GM18951 (cell line): ENCODE results near the gene PLXNC1.

Source experiments
- POLR2A ChIP-seq: IDR thresholded peaks from 4 replicates; pipeline ENCODE4 v1.6.1; 2011; ENCODE audit warnings: mild to moderate bottlenecking; ENCODE audit not compliant: insufficient read length, insufficient read depth; ENCODE audit errors: extremely low read depth
- in situ Hi-C: fragments of 300-500 bp; cut with MboI; formaldehyde crosslinking; loops from one replicate; pipeline ENCODE4 v1.12.0; 2022; ENCODE audit warnings: low sequenced_read_pairs, mixed read lengths, inconsistent platforms; ENCODE audit not compliant: unreplicated experiment

The PLXNC1 gene

DNA sequence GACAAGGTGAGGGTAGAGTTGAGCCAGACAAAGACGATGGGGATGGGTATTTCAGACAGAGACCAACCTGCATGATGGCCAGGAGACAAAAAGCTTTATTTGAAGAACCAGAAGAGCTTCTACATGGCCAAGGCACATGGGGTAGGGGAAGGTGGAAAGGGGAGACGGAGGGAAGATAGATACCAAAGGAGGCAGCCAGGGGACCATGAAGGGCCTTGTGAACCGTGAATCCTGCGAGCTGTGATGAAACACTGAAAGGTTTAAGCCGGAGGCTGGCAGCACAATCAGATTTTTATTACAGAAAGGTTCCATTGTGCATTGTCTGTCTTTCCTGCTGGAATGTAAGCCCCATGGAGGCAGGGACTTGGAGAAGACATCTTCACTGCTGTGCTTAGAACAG lies 72.4 kb downstream of the PLXNC1 start:
- in situ Hi-C loops = no loop called here
- no peak for TF ChIP-seq POLR2A

DNA sequence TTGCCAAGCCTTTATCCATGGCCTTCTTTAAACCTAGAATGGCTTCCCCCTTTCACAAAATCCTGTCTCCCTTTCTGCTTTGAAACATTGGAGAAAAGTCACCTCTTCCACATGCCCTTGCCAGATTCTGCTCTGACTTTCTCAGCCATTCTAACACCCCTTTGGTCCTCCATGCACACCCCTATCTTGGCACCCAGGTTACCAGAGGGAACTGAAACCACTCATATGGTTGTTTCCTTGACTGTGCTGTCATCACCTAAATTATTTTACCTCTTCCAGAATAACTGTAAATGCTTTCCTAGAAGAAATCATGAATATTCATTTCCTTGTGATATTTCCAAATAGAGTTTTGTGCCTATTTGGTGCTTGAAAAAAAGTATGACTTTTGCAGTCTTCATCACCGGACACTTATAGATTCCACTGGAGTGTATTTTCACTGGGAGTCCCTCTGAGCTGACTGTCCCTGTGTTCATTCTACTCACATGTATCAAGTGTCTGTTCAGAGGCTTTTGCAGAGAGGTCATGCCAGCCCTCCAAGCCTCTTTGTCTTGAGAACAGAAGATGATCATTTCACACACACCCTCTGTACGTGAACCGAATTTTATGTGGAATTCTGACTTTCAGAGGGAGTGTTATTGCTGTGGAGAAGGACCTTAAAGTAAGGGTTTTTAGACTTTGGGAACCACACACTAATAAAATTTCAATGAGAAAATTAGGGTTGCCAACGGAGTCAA lies 74.1 kb downstream of the PLXNC1 start:
- no peak for TF ChIP-seq POLR2A
- in situ Hi-C loops = no loop called here

DNA sequence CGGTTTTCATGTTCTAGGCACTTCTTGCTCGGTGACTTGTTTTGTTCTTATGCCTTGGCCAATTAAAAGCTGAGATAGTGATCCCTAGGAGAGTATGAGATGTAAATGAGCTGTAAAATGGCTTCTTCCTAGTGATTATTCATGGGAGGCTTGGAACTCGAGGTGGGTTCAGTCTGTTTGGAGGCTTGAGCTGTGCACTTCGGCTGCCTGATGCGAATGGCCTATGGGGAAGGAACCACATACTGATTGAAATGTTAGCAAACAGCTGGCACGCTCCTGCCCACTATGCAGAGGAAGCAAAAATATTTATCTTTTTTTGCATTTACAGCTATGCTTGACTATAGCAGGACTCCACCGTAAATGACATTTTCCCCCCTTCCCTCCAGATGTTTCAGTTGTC lies 75.5 kb downstream of the PLXNC1 start:
- TF ChIP-seq POLR2A = no peak

DNA sequence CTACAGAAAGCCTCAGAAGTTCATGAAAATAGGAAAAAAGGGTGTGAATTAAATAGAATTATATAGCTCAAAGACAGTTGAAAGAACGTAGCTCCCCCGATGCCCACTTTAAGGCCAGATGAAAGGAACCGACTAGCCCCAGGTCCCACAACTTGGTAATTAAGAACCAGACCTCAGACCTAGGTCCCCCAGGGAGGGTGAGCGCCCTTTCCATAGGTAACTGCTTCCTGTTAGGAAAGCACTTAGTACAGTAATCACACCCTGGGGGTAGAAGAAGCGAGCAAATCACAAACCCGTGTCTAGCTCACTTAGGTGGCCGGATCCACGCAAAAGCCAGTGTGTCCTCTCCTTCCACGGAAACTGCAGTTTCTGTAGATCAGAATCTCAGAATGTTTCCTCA lies 77.1 kb downstream of the PLXNC1 start:
- in situ Hi-C loops = no loop called here
- TF ChIP-seq POLR2A = no peak

More for the DNA sequence above, 75.5 kb downstream of the PLXNC1 start:
- in situ Hi-C loops = no loop called here

DNA sequence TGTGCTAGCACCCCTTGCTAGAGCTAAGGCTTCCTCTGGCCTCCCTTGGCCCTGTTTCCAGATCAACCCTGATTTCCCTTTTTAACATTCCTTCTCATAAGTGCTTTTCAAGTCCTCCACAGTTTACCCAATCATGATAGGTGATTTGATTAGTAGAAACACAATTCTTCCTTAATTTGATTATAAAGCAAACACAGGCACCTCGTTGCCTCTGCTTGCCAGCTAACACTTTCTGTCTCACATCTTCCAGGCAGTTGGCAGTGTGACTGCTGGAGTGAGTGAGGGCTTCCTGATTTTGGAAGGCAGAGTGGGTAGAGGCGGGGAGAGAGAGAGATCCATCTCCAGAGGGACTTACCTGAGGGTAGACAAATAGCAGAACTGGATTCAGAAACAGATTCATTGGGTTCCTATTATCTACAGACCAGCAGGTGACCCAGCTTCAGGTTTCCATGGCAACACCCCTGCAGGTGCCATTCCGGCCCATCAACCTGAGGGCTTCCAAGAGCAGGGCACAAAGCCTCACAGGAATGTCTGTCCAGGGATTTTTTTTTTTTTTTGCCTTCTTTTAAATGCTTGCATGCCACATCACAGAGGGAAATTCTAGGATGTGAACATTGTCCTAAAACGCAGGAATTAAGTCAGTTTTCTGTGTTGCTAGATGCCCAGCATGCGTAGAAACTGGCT lies 77.7 kb downstream of the PLXNC1 start:
- in situ Hi-C loops = no loop called here
- TF ChIP-seq POLR2A = no peak

DNA sequence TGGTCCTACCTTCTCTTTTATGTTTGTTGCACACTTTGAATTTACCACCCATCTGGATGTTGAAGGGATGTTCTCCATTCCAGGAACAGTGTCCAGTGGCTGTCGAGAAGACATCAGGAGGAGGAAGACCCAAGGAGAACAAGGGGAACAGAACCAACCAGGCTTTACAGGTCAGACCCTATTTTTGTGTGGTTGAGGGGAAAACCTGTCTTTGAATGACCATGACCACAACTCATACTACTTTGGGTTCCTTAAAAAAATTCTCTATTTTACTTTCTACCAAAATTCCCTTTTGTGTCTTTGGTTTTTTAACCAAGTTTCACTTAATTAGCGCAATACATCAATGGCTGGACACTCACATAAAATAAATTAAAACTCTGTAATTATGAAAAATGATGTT lies 78.7 kb downstream of the PLXNC1 start:
- TF ChIP-seq POLR2A = no peak
- in situ Hi-C loops = no loop called here

DNA sequence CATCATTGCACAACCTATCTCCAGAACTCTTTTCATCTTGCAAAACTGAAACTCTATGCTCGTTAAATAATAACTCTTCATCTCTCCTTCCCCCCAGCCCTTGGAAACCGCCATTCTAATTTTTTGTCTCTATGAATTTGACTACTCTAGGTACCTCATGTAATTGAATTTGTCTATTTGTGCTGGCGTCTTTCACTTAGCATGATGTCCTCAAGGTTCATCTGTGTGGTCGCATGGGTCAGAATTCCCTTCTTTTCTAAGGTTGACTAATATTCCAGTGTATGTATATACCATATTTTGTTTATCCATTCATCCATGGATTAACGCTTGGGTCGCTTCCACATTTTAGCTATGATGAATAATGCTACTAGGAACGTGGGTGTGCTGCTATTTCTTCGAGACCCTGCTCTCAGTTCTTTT lies 80.1 kb downstream of the PLXNC1 start:
- no peak for TF ChIP-seq POLR2A

DNA sequence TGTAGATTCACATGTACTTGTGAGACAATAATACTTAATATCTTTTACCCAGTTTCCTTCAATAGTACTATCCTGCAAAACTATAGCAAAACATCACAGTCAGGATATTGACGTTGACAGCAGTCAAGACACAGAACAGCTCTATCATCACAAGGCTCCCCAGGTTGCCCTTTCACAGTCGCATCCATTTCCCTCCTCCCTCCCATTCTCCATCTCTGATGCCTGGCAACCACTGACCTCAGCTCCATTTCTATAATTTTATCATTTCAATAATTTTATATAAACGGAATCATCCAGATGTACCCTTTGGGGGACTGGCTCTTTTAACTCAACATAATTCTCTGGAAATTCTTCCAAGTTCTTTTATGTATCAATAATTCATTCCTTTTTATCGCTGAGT lies 81.5 kb downstream of the PLXNC1 start:
- in situ Hi-C loops = no loop called here
- no peak for TF ChIP-seq POLR2A

More for the DNA sequence above, 80.1 kb downstream of the PLXNC1 start:
- in situ Hi-C loops = no loop called here

DNA sequence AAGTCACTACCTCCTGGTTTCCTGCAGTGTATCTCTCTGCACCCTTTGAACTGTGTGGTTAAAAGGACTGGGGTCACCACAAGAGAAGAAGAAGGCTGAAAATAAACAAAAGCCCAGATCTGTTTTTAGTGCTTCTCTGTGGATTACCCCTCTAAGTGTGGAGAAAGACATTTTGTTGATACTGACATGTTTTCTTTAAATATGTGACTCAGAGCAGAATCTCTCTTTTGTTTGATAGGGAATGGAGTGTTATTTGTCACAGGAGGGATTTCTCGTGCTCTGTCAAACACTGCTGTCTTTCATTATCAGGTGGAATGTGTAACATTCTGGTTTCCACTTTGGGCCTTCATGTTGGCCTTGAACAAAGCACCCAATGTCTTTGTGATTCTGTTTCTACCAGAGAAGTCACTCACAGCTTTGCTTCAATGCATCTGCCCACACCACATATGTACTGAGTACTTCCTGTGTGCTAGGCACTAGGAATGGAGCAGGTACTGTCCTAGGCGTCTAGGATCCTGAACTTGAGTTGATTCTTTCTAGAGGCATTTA lies 82.1 kb downstream of the PLXNC1 start:
- no peak for TF ChIP-seq POLR2A
- in situ Hi-C loops = no loop called here

DNA sequence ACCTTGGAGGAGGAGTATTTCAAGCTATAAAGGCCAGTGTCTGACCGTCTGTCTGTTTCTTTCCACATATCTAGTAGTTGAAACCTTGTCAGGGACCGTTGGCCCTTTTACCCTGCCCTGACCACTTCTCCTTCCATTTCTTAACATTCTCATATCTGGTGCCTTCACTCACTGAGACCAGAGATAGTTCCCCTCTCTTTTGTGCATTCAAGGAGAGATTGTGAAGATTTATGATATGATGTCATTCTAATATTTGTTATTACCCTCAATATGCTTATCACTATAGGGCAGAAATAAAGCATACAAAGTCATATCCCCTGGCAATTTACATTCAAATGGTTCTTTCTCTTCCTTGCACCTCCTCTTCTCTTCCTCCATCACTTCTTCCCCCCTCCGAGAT lies 83.3 kb downstream of the PLXNC1 start:
- in situ Hi-C loops = no loop called here
- TF ChIP-seq POLR2A = no peak

DNA sequence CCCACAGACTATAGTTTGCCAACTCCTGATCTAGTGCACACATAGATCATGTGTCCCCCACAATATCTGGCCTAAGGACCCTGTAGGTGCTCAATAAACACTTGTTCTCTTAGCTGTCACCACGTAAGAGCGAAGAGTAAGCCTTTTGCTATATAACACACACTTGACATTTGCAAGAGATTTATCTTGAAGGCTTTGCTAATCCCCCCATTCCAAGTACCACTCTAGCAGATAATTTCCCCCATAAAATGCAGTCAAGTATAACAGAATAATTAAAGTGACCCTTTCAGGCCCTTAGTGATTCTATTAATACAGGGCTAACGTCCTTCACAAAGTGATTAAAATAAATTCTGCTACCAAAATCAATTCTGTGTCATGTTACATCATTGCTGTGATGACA lies 87.5 kb downstream of the PLXNC1 start:
- no peak for TF ChIP-seq POLR2A
- in situ Hi-C loops = no loop called here

DNA sequence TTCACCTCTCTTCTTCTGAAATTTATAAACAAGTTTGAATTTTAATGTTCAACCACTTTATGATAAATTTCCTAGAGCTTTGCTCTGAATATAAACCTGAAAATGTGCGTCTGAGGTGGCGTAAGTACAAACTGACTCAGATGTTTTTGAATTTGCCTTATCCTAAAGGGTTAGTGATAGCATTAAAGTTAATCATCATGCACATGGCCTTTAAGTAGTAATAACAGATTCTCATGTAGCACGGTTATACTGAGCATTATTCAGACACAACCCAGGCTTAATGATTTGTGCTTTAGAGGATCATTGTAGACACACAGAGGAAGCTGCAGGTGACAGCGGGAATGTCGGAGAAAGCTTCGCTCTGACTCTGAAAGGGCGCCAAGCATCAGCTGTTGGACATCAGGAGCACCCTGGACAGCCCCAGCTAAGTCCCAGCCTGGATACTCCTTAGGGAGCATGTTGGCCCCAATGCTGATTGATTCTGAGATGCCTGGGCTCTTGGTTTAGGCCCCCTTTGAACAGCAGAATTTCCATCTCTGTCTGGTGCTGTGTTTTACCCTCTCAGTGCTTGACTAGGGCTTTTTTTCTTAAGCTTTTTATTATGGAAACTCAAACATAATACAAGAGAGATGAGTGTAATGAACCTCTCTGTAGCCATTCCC lies 91.1 kb downstream of the PLXNC1 start:
- no peak for TF ChIP-seq POLR2A
- in situ Hi-C loops = no loop called here

DNA sequence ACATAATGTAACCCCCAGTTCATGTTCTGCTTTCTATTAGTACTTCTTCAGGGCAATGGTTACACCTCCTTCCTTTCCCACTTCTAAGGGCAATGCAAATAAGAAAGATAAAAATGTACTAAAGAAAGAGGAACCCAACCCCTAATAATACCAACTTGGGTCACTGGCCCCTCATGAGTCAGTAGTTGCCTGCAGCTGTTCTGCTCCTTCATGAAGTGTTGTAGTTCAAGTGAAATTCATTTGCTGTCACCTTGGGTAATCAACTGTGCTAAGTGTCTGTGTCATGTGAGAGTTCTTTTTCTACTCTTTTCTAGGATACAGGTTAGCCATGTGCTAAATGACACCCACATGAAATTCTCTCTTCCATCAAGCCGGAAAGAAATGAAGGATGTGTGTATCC lies 91.8 kb downstream of the PLXNC1 start:
- TF ChIP-seq POLR2A = peak; percentile 19
- in situ Hi-C loops = no loop called here
